GM19035 (cell line): ENCODE measurements around the gene NOX3.

Experiments used
- ATAC-seq: cut with Tn5 transposase; IDR thresholded peaks from one replicate; pipeline ENCODE4 v1.9.1; 2021; ENCODE audit not compliant: unreplicated experiment

Gene NOX3

DNA sequence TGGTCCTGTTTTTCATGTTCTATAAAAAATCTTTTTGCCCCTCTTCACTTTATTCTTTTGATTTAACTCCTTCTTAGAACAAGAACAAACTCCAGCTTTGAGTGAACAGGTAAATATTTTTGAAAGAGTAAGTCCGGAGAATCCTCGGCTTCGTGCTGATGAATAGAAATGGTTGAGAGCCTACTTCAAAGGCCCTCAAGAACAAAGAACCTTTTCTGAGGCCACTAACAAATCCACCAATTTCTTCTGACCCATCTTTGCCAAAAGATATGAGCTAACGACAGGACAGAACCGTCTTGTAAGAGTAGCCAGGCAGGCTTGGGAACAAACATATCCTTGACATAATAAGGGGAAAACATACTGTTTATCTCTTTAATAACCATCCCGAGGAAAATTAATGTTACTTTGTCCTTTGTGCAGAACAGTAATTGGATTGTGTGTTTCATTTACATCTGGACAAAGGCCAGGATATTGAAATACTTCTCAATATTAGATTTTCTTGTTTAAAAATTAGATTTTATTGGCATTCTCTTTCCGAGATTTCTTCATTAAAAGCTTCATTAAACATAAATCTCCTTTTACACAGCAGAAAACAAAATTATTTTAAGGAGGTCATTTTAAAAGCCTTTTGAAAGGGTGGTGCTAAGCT lies 52.9 kb downstream of the NOX3 start:
- no peak for ATAC-seq

DNA sequence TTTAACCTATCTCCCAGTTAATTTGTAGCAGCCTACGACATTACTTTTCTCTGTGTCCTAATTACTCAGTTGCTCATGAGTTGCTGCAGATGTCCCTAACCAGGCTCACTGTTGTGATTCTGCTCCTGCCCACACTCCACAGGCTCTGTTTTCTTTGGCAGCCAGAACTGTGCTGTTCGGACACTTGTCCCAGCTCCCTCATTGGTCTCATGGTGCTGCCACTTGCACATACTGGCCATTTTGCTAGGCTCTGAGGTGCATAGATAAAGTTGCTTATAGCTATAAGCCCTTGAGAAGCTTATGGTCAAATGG lies 55.0 kb downstream of the NOX3 start:
- no peak for ATAC-seq

DNA sequence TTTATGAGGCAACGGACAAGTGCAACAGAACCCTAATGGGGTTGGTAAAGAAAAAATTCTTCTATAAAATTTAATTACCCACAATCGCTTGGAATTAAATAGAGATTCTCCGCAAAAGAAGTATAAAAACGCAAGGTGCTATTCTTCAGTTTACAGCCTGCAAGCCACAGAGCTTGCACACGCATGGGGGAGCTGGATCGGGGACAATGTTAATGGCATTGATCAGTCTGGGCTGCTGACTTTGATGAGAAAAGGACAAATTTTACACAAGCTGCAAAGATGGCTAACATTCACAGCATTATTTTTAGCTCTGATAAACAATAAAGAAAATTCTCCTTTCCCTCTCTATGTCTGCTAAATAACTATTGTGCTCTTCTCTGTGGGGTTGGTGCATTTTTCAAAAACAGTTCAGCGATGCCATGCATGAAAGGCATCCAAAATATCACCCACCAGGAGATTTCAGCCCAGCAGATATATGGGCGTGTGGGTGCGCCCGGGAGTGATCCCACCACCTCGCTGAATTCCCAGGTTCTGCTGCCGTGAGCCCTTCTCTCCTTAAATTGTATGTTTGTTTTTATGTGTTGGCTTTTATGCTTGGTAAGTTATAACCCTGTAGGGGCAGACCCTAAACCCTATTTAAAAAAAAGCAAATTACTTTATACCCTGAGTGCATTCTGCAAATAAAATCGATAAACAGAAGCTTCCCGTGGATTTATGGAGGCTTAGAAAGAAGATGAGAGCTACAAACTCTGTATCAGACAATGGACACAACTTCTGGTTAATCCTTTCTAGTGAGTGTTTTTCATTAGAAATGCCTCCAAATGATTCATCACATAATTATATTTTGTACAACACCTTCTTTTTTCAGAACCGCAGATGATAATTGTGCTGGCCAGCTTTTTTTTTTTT lies 55.6 kb downstream of the NOX3 start:
- no peak for ATAC-seq

DNA sequence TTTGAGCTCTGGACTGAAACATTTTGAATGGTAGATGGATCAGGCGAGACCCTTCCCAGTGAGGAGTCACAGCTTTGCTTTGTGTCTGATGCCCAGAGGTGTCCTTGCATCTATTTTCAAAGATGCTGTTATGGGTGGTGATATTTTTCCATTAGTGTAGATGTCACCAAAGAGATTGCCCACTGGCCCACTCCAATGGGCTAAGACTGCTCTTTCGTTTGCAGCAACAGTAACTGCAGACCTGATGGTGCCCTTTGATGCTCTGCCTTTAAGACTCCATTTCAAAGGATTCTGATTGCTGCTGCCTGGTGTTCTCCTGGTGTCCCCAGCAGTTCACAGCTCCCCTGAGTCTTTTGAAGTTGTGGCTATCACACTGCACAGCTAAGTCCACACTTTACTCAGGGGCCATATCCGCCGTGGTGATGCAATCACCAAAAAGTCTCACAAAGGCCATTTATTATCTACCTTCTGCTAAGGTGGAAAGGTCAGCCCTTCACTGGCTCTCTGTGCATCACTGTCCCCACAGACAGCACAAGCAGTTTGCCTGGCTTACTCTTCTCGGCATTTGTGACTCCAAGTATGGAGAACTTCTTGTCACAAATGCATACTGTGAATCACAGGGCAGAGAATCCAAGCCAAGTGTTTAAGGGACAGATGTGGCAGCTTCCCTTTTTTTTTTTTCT lies 56.4 kb downstream of the NOX3 start:
- no peak for ATAC-seq

DNA sequence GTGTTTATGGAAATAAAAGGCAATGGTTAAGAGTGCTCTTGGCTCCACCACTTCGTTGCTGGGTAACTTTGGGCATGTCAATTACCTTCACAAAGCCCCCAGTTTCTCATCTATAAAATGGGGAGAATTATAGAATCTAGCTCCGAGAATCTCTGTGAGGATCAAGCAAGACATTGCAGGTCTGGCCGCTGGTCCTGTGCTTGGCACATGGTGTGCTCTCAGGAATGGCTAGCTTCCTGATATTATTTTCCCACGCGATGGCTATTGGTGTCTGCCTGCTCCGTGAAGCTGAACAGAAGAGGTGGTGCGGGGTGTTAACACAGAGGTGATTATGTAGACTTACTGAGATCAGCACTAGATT lies 57.0 kb downstream of the NOX3 start:
- ATAC-seq = no peak

DNA sequence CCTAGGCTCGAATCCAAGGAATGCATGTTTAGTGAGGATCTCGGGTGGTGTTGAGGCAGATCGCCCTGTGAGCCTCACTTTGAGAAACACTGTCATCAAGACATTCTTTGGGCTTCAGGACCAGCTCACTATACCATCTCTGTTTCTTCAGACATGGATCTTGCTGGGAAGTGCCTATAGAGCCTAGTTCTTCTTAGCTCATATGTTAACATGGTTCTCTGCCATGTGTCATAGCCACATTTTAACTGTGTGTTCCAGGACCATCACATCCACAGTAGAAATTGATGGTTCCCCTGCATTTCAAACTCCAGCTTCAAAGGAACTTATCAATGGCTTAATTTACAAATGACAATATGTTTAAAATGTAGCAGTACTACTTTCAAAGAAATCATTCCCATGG lies 57.4 kb downstream of the NOX3 start:
- no peak for ATAC-seq

DNA sequence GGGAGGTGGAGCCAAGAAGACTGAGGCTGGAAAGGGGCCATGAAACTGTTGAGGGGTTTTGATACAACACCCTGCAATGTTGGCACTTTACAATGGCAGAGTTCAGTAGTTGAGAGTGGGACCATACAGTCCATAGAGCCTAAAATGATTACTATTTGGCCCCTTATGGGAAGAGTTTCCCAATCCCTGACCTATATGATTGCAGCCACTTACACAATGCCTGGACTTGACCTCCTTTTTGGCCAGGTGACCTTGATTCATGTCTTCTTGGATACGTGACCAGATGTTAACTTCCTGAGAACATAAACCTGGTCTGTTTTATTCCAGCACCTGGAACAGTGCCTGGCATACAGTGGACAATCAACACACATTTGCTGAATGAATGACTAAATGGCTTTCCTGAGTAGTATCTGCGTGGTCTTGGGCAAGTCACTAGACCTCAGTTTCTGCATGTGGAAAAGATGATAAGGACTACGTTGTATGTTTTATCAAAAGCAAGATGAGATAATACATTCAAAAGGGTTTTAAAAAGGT lies 58.4 kb downstream of the NOX3 start:
- no peak for ATAC-seq

DNA sequence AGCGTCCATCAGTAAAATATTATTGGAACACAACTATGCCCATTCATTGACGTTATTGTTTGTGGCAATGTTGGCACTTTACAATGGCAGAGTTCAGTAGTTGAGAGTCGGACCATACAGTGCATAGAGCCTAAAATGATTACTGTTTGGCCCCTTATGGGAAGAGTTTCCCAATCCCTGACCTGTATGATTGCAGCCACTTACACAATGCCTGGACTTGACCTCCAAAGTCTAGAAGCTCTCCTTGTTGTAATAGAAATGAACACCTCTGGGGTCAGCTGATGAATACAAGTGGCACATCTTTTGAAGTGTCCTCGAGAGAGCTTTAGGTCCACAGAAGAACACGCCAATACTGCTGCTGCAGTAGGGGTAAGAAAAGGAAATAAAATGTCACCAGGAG lies 59.0 kb downstream of the NOX3 start:
- ATAC-seq = no peak

DNA sequence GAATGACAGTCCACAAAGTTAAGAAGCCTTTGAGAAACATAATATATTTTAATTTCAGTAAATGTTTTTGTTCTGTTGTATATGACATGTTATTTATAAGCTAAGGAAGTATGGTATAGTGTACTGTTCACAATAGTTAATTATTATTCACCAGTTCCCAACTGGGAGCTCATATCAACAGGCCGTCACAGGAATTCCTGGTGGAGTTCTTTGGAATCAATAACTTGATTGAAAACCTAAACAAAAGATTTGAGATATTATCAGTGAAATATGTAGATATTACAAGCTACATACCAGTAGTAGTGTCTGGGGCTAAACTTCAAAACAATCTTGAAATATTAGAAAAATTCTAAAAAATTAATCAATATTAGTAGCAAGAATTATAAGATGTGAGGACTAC lies 60.3 kb downstream of the NOX3 start:
- no peak for ATAC-seq

DNA sequence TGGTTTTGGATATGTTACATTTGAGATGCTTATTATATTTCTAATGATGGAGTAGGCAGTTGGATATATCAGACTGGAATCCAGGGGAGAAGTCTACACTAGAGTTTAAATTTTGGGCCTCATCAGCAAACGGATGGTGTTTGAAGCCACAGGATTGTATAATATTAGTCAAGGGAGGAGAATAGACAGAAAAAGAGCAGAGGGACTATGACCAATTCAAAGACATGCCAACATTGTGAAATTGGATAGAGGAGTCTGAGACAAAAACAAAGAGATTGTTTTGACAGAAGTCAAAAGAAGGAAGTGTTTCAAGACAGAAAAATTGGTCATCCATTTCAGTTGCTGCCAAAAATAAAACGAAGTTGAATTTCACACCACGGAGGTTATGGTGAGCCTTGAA lies 66.5 kb downstream of the NOX3 start:
- ATAC-seq = no peak

DNA sequence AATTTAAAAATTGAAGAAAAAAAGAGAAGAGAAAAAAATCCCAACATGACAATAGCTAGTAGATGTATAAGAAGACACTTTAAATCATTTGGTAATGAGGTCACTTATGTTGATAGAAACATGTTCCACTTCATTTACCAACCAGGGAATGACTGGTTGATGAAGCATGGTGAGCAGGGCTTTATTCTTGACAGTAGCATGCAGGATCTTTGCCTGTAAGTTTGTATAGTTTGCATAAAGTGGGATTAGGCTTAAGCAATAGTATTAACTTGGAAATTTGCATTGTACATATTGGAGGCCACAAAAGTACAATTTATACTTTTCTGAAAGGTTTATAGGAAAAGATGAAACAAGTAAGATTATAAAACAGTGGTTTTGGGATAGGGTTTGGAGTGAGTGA lies 67.0 kb downstream of the NOX3 start:
- no peak for ATAC-seq

DNA sequence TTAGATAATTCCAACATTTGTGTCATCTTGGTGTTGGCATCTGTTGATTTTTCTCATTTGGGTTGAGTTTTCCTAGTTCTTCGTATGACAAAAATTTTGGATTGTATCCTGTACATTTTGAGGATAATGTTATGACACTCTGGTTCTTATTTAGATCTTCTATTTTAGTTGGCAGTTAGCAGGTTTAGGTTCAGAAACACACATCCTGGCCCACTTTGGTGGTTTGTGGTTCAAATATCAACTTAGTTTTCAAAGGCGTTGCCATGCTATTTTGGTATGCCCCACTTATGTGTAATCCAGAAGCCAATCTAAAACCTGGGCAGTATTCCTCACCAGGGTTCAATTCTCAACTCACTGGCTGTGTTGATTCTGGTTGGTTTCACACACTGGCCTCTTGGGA lies 68.2 kb downstream of the NOX3 start:
- ATAC-seq = no peak

DNA sequence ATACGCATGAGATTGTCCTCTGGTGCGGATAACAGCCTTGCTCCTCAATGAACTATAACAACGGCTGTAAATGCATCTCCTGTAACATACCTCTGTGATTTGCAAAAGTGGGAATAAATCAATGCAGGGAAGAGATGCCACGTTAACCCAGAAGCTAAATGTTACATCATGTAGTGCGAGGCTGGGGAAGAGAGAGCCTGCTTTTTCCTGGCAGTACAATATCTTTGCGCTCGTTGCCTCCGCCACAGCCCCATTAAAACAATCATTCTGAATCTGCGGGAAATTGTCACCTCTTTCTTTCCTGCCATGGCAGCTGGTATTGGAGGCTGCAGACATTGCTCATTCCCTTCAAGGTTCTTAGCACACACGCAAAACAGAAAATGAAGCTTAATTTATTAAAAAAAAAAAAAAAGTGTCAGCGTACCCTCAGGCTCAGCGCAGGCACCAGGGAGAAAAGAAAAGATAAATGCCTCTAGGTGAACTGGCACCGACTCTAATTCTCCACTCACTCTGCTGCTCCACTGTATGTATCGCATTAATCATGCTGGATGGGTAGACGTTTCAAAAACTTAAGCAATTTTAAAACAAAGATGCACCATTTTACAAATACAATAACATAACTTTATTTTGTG lies 71.2 kb downstream of the NOX3 start:
- no peak for ATAC-seq

DNA sequence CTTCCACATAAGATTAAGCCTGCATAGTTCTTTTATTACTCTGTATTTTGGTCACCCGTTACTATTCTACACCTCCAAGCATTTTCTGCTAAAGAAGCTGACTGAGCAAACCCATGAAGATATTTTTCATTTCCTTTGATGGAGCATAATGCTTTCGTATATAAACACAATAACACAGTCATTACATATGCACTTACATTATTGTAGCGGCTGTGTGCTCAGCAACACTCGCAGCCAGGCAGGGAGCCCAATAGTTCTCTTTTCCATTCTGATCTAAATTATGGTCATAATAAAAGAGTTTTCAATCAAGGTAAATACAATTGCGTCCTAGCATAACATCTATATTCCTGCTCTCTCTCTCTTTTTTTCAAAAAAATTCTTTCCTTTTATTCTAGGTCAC lies 71.7 kb downstream of the NOX3 start:
- ATAC-seq = no peak

DNA sequence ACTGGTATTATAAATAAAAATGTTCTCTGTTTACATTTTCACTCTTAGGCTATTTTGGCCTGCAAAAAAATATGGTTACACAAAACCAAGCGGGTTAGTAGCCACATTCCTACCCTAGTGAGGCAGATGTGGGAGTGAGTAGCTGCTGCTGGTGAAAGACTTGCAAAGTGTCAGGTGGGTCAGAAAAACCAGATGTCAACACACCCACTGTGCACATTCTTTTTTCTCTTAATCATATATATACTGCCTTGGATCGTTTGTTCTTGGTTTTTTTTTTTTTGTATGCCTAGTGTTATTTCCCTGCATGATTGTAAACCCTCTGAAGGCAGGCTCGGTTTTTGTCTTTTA lies 73.3 kb downstream of the NOX3 start:
- ATAC-seq = no peak

DNA sequence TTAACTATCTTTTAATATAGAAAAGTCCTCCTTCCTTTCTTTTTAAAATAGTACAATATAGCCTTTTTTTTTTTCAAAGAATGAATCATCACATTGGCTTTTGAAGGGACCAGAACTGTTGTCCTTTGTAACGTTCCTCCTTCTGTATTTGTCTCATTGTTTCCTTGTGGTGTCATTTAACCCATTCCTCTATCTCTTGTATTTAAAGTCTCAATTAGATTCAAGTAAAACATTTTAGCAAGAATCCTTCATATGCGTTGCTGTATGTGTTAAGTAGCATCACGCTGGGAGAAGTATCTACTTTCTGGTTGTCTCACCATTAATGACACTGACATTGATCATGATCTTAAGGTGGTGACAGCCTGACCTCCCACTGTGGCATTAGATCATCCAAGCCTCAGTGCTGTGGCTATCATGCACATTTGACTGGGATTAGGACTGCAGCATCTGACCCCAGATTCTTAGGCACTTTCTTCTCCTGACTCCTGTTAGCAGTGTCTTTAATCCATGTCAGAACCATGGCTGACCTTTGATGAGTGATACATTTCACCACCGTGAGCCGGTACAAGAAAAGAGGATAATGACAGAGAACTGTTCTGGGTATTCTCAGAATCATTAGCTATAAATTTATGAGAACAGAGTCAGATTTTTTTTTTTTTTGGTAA lies 73.8 kb downstream of the NOX3 start:
- ATAC-seq = no peak

DNA sequence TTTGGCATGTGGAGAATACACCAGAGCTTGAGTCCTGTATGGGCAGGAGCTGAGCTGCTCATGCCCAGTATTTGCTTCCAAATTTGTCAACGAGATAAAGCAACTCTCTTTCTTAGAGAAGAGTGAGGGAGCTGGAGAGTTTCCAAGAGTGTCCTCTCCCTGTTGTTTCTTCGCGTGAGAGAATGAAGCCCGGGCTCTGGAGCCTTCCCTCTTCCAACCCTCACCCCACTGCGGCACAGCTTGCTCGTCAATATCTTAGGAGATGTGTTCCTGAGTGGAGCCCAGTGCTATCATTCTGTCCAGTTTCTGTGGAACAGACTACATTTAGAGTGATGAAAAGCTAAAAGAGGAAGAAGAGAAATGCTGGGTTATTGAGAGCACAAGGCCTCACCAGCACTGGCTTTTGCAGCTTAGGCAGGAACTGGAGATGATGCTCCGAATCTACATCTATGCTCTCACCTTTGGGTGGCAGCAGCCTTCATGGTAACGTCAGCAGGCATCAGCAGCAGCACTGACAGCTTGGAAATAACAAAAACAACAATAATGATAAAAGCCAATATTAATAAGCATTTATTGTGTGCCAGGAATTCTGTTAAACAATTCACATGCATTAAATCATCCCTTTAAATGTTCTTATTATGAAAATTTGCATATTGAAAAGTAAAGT lies 74.8 kb downstream of the NOX3 start:
- no peak for ATAC-seq

DNA sequence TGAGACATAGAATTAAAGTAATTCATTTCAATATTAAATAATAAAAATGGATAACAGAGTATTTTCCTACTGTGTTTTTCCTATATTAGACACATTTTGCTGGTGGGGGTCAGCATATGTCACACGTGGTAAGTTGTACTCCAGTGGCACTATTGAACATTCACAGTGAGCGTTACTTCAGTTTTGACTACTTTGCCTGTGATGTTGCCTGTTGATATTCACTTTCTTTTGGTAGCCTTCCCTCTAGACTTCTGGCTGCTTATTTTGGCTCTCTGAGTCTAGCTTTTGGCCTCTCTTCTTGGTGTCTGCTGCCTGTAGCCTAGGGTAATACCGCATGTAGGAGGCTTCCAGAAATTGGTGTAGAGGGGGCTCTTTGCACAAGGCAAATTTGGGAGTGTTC lies 76.9 kb downstream of the NOX3 start:
- ATAC-seq = peak; percentile 8

DNA sequence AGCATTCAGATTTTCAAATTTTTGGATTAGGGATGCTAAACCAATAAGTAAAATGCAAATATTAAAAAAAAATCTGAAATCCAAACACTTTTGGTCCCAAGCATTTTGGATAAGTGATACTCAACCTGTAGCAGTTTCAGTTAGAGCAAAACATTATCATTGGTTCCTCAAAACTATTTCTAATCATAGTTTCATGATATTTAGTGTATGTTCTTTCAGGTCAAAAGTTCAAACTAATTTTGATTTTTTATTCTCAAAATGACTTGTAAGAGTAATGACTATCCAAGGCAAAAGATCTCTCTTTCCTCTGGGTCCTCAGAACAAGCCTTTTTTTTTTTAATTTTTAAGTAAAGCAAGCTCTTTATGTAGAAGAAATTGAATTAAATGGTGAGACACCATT lies 77.4 kb downstream of the NOX3 start:
- peak; percentile 62 for ATAC-seq

DNA sequence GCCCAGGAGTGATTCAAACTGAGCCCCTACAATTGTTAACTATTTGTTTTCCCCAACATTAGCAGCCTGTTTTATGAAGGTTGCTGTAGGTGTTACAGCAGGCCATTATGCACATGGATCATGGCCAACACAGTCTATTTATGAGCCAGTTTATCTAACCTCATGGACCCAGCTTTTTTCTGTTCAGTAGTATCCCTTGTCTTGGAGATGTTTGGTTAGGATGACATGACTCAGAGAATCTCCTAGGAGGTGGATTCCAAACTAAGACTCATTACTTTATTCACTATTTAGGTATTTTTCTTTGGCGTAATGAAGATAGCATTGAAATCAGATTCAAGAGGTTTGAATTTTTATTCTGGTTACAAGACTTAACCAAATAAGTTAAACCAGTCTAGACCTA lies 78.6 kb downstream of the NOX3 start:
- no peak for ATAC-seq

DNA sequence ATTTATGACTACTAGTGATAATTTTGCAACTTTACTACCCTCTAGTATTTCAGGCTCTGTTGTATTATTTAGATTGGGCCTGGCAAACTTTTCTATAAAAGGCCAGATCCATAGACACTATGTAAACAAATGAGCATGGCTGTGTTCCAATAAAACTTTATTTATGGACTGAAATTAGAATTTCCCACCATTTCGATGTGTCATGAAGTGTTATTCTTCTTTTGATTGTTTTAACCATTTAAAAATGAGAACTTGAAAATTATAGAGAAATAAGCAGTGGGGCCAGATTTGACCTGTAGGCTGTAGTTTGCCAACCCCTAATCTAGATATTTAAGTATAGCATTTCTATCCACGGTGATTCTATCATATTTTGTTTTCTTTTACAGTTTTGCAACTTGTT lies 79.8 kb downstream of the NOX3 start:
- ATAC-seq = no peak
